Measurements from ENCODE around the gene RHBDF1.
"Not testable (repeated sequence)": the region's sequence is repeated elsewhere in the genome, so short reads cannot be mapped to it uniquely, and the experiment has no call there.

RHBDF1 gene

DNA sequence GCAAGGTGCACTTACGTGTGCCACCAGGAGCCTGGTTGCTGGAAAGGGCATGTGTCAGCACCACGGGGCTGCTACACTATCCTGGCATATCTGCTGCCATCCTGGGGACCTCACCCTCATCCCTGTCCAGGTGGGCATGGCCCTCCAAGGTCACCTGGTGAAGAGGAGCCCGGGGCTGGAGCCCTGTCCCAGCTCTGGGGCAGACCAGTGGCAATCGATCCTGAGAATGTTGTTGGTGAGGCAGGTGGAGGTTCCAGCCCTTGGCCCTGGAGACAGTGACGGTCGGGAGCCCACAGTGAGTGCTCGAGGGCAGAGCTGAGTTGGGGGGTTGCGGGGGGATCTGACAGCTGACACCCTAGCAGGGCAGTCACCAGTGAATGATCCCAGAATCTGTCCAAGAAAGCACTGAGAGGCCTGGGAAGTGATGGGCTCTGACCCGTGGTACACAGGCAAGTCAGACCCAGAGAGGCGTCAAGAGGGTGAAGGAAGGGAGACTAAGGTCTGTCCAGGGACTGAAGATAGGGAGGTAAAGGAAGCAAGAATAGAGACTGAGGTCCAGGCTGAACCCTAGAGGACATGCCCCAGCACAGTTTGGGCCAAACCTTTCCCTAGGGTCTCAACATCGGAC, 36.6 kb downstream of the RHBDF1 start:
- no peak for DNase-seq

DNA sequence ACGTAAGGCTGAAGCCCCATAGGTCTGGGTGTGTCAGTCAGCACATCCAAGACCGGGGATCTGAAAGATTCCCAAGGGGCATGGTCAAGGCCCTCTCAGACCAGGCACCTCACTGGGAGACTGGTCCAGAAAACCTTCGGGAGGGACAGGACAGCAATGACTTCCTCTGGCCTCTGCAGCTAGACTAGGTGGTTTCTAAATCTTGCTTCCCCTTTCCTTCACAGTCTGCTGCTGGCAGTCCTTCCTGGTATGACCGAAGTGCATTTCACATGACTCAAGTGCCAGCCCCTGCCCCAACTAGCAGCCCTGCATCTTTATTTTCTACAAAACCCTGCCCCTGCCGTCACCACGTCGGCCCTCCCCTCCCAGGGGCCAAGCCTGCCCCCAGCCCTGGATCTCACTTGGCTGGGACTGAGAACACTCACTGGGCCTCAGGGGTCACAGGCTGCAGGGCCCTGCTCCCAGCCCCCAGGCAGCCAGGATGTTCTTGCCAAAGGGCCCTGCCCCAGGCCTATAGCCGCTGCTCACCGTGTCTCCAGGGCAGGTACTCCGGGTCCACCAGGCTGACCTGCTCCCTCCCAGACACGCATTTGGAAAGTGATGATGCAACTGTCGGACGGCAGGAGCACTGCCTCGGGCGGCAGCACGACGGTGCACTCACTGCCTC, 37.3 kb downstream of the RHBDF1 start:
- no peak for DNase-seq

GRCh38 chr16:34648-34987, 37.8 kb downstream of the RHBDF1 start:
- no peak for DNase-seq

DNA sequence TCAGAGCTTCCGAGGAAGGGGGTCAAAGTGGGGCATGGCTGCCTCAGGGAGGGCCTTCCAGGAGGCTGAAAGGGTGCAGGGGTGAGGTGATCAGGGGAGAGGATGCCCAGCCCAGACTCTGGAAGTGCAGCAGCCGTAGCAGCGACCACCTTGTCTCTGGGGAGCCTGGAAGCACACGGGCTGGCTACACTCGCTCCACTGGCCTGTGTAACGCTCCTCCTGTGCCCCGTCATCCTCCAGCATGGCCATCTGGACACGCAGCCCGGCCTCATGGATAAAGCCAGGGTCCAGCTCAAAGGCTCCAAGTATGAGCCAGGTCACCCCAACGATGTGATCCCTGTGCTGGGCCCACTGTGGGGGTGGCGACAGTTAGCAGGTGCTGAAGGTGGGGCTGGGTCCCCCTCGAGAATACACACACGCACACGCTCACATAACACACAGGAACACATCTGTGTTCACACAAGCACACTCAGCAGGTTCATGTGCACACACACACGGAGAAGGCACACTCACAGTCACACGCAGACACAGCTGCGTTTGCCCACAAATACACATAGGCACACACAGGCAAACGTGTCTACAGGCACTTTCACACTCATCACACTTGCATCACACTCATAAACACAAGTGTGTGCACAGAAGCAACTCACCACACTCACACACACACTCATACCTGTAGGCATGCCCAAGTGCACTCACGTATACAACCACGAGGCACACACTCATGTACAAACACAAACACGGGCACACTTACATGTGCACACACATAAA, 38.4 kb downstream of the RHBDF1 start:
- DNase-seq, result no peak

- DNase-seq, result not testable (repeated sequence)
These were observed 39.1 kb downstream of the RHBDF1 start for GRCh38 chr16:33154-33876.

DNA sequence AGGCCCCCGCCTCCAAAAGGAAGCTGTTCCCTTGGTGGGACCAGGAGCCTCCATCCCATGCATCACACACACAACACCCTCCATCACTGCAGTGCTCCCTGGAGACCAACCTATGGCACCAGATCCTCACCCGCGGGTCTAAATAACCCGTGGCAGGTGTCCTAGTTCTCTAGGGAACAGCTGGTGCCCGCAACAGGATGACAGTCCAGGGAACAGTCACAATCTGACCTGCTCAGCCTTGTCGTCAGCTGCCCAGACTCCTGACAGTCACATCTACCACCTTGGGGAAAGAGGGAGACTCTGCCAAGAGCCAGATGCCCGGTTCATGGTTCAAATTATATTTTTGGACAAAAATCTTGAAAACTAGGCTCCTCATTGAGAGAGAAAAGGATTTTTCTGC, 41.8 kb downstream of the RHBDF1 start:
- not testable (repeated sequence) for DNase-seq

DNA sequence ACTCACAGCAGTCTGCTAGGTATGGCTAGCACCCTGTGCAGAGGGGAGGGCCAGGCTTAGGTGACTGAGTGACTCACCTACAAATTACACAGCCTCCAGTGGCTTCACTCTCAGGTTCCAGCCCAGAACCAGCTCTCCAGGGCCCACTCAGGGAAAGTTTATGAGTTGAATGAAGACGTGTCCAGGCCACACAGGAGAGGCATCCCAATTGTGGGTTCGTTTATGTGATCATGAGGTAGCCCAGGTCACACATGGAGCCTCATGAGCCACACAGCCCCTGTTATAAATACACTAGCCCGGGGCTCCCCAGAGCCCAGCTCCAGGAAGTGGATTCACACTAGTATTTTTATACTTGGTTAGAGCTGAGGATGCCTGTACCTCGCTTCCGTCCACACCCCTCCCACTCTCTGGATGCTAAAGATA, 46.5 kb downstream of the RHBDF1 start:
- not testable (repeated sequence) for DNase-seq

DNA sequence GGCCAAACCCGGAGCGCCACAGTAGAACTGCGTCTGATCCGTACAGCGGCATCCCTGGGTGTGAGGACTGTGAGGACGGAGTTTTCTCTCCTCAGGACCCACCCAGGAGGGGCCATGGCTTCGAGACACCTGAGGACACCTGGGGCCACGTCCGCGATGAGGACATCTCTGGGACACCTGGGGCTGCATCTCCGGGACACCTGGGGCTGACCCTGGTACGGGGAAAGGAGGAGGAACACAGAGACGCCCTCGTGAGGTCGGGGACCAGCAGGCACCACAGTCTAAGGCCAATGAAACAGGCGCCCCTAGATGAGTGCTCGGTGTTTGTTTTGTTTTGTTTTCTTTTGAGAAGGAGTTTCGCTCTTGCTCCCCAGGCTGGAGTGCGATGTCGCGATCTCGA, 48.3 kb downstream of the RHBDF1 start:
- not testable (repeated sequence) for DNase-seq

DNA sequence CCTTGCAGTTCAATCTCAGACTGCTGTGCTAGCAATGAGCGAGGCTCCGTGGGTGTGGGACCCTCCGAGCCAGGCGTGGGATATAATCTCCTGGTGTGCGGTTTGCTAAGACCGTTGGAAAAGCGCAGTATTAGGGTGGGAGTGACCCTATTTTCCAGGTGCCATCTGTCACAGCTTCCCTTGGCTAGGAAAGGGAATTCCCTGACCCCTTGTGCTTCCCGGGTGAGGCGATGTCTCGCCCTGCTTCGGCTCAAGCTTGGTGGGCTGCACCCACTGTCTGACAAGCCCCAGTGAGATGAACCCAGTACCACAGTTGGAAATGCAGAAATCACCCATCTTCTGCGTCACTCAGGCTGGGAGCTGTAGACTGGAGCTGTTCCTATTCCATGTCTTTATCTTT, 51.5 kb downstream of the RHBDF1 start:
- DNase-seq, result not testable (repeated sequence)

DNA sequence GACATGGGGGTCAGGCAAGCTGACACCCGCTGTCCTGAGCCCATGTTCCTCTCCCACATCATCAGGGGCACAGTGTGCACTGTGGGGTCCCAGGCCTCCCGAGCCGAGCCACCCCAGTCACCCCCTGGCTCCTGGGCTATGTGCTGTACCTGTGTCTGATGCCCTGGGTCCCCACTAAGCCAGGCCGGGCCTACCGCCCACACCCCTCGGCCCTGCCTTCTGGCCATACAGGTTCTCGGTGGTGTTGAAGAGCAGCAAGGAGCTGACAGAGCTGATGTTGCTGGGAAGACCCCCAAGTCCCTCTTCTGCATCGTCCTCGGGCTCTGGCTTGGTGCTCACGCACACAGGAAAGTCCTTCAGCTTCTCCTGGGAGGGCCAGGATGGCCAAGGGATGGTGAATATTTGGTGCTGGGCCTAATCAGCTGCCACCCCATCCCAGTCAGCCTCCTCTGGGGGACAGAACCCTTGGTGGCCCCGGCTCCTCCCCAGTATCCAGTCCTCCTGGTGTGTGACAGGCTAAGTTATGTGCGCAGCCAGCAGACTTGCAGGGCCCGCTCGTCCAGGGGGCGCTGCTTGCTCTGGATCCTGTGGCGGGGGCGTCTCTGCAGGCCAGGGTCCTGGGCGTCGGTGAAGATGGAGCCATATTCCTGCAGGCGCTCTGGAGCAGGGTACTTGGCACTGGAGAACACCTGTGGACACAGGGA, 55.2 kb downstream of the RHBDF1 start:
- DNase-seq, result not testable (repeated sequence)

DNA sequence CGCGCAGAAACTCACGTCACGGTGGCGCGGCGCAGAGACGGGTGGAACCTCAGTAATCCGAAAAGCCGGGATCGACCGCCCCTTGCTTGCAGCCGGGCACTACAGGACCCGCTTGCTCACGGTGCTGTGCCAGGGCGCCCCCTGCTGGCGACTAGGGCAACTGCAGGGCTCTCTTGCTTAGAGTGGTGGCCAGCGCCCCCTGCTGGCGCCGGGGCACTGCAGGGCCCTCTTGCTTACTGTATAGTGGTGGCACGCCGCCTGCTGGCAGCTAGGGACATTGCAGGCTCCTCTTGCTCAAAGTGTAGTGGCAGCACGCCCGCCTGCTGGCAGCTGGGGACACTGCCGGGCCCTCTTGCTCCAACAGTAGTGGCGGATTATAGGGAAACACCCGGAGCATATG, 61.7 kb downstream of the RHBDF1 start:
- DNase-seq, result peak; percentile 94

GRCh38 chr16:9903-10665, 62.3 kb downstream of the RHBDF1 start:
- DNase-seq, result no peak
